HG03342 (cell line): ENCODE data around the gene PASK.

Experiments
- ATAC-seq: cut with Tn5 transposase; IDR thresholded peaks from one replicate; pipeline ENCODE4 v1.9.1; 2021; ENCODE audit warnings: mild to moderate bottlenecking, moderate library complexity; ENCODE audit not compliant: unreplicated experiment

Gene PASK

DNA sequence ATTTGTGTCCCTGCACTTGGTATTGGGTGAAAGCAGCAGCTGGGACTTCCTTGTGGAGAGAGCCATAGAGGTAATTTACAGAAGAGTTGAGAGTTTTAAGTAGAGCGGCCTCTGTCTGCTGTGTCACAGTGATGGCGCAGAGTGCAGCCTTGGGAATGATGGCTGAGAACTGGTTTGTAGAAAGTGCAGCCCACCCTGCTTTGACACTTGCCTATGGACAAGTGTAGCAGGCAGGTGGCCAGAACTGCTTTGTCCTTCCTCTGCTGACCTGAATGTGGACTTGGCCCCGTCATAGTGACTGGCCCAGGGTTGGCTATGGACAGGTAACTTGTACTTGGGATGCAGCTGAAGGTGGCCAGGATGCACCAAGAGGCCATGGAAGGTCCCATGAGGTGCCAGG lies 32.9 kb upstream of the PASK start:
- no peak for ATAC-seq

- ATAC-seq, result no peak
These were observed 31.2 kb upstream of the PASK start for GRCh38 chr2:241180495-241180894.

GRCh38 chr2:241179899-241180298 lies 30.6 kb upstream of the PASK start:
- no peak for ATAC-seq

GRCh38 chr2:241178961-241179360 lies 29.7 kb upstream of the PASK start:
- ATAC-seq, result no peak

GRCh38 chr2:241177526-241178334 lies 28.5 kb upstream of the PASK start:
- no peak for ATAC-seq

- ATAC-seq, result no peak
These were observed 24.3 kb upstream of the PASK start for GRCh38 chr2:241173557-241173956.

- no peak for ATAC-seq
These were observed 19.1 kb upstream of the PASK start for GRCh38 chr2:241168366-241168765.

DNA sequence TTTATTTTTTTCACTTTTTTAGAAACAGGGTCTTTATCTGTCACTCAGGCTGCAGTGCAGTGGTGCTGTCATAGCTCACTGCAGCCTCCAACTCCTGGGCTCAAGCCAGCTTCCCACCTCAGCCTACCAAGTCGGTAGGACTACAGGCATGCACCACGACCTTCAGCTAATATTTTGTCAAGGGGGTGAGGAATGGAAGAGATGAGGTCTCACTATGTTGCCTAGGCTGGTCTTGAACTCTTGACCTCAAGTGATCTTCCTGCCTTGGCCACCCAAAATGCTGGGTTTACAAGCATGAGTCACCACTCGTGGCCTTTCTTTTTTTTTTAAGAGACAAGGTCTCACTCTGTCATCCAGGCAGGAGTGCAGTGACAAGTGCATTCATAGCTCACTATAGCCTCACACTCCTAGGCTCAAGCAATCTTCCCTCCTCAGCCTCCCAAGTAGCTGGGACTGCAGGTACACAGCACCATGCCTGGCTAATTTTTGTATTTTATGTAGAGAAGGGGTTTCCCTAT lies 14.4 kb upstream of the PASK start:
- ATAC-seq, result no peak

DNA sequence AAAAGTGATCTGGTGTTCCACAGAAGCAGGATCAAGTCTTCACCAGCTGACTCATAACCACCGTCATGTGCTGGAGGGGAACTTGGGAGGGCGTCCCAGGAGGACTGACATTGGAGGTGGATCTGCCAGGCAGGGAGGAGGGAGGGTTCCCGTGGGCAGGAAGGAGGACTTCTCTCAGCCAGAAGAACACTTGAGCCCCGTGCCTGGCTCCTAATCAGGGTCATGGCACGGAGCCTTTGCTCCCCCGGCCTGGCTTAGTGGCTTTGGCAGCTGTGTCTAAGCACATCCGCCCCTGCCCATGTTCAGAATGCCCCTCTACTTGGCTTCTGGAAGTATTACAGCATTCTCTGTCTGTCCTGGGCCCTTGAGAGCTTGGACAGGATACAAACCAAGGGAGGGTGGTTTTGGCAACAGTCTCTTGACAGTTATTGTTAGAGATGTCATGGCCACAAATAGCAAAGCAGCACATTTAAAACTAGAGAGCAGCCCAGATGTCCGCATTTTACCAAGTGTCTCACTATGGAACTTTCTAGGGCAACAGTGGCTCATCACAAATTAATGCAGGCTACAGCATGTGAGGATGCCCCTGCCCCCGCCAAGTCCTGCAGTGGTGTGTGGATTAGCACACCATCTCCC lies 12.5 kb upstream of the PASK start:
- no peak for ATAC-seq

DNA sequence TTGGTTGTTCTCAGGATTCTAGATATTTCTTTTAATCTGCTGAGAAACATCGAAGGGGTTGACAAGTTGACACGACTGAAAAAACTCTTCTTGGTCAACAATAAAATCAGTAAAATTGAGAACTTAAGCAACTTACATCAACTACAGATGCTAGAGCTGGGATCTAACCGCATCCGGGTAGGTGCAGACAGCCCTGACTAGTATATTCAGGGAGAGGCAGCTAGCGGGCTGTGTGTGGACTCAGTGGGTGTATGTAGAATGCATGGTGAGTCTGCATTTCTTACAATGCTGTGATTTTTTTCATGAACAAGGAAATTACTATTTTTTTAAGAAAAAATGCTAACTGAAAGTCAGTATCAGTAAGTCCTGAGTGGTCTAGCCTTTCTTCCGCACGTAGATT lies 11.0 kb upstream of the PASK start:
- ATAC-seq, result no peak

GRCh38 chr2:241159116-241159515 lies 9.8 kb upstream of the PASK start:
- no peak for ATAC-seq

- ATAC-seq, result no peak
These were observed 9.3 kb upstream of the PASK start for GRCh38 chr2:241158546-241158900.

DNA sequence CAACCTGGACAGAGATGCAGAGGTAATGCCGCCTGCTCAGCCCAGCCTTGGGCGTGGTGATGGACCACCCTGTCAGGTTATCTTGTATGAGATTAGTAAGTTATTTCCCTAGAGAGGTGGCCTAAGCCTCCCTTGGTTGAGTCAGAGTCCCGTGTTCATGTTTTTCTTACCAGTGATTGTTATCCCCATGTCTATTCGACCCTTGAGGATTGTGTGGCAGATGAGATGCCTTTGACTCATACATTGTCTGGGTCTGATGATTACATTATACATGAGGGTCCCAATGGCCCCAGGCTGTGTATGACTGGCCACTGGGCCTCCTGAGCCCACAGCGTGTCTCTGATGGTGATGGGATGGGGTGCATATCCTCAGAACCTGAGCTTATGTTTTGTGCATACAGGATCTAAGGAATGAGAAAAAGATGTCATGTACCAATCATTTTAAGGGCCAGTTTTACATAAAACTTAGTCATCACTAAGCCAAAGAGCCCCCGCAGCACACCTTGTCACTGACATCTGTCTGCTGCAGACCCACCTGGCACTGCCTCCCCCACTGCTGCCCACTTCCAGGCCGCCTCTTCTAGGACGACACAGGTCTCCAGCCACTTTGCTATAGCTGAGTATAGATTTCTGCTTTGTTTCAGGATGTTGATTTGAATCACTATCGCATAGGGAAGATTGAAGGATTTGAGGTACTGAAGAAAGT lies 8.7 kb upstream of the PASK start:
- no peak for ATAC-seq

- no peak for ATAC-seq
These were observed 7.7 kb upstream of the PASK start for GRCh38 chr2:241156971-241157441.

DNA sequence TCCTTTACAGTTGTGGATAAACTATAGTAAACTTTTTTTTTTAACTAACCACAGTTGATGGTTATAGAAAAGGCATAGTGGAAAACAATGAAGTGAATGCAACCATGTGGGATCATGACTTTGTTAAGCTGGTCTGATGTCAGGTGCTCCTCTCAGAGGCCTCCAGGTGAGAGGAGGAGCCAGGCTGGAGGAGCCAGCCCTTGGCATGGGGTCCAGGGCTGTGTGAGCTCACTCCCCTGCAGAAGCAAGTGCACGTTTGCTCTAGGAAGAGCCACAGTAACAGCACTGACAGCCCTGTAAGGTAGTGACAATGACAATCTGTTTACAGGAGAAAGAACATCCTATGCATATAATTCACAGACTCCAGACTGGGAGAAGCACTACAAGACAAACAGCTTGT lies 6.7 kb upstream of the PASK start:
- ATAC-seq, result no peak

- no peak for ATAC-seq
These were observed 5.6 kb upstream of the PASK start for GRCh38 chr2:241154915-241155314.

DNA sequence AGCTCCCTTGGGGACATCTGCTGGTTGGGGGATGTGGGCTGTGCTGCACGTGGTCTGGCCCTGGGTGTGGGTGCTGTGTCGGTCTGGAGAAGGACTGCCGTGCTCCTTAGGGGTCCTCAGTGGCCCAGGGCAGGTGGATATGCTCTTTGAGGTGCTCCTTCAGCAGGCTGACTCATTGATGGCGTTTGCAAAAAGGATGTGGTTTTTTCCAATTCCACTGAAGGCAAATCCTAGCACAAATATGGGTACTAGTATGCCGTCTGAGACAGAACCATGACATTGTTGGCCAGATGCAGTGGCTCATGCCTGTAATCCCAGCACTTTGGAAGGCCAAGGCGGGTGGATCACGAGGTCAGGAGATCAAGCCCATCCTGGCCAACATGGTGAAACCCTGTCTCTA lies 4.3 kb upstream of the PASK start:
- ATAC-seq, result no peak

DNA sequence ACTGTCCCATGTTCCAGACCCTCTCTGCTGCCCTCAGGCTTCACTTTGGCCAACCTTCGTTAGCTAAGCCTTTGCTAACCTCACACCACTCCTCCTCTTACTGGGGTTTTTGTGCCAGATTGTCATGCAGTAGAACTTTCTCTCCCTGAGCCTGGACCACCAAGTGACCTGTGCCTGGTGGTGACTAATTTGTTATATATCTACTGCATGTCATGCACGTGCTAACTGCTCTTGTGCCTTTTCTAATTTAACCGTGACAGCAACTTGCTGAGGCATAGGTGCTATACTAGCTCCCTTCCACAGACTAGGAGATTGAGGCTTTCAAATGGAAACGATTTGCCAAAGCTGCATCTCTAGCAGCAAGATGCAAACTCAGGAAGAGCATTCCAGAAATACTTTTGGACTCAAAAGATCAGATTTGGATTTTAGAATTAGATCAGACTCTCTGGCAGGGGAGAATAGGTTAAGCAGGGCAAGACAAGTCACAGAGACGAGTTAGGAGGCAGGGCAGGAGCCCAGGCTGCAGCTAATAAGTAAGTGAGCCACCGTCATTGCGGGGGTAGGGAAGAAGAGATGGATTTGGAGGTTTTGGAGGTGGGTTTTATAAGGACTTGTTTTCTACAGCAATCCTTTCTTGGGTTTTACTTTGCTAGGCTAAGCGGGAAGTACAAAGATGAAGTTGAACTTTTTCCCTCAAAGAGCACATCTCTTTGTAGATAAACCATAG lies 2.8 kb upstream of the PASK start:
- ATAC-seq, result no peak

DNA sequence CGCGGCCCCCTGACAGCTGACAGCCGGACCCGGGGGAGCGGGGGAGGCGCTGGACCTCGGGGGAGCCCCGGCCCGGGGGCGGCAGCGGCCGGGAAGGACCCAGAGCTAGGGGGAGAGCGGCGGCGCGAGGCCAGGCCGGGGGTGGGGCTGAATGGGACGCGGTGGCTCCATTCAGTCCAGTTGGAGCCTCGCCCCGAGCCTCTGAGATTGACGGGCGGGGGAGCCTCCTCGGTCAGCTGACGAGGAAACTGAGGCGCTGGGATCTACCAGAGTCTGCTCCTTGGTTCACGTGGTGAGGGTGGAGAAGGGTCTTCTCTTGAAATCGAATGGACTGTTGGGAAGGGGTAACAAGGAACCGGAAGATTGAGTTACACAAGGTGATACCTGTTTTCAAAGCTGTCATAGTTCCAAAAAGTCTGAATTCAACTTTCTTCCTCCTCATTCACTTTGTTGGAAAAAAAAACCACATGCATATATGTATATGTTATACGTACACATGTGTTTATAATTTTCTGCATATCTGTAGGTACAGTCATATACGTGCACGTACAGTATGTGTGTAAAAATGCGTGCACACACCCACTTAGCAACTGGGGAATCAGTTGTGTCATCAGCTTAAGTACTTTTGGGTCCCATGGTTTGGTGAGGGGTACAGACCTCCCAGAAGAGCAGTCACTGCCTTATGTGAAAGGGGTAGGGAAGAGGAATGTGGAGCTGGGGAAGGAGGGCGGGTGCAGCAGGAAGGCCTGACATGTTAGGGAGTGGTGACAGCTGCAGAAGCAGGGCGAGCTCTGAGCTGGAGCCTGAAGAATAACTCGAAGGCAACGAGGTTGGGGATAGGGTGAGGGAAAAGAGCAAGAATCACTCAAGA lies 1.6 kb upstream of the PASK start:
- ATAC-seq, result no peak
